HEK293 (cell line): ENCODE data around the gene STX18.

ENCODE experiments used
- BCL11B ChIP-seq: fragments of 450-650 bp; formaldehyde crosslinking; IDR thresholded peaks from 2 replicates; pipeline ENCODE4 v1.5.1; 2016; ENCODE audit warnings: low read depth, missing biosample characterization, missing genetic modification characterization
- SALL2 ChIP-seq: fragments of 450-650 bp; formaldehyde crosslinking; IDR thresholded peaks from 2 replicates; pipeline ENCODE4 v1.5.0; 2017; ENCODE audit warnings: missing biosample characterization, mild to moderate bottlenecking, missing genetic modification characterization, borderline replicate concordance
- SP7 ChIP-seq: fragments of 450-650 bp; formaldehyde crosslinking; IDR thresholded peaks from 2 replicates; pipeline ENCODE4 v1.5.1; 2016; ENCODE audit warnings: missing biosample characterization, missing genetic modification characterization
- YY1 ChIP-seq: fragments of 450-650 bp; formaldehyde crosslinking; IDR thresholded peaks from 2 replicates; pipeline ENCODE4 v1.5.1; 2018; ENCODE audit warnings: missing biosample characterization, missing genetic modification characterization
- ZBTB21 ChIP-seq: fragments of 450-650 bp; formaldehyde crosslinking; IDR thresholded peaks from 2 replicates; pipeline ENCODE4 v1.5.1; 2017; ENCODE audit warnings: missing biosample characterization, missing genetic modification characterization
- ZNF114 ChIP-seq: fragments of 450-650 bp; formaldehyde crosslinking; IDR thresholded peaks from 2 replicates; pipeline ENCODE4 v1.5.0; 2017; ENCODE audit warnings: missing biosample characterization, missing genetic modification characterization
- ZNF121 ChIP-seq: fragments of 450-650 bp; formaldehyde crosslinking; IDR thresholded peaks from 2 replicates; pipeline ENCODE4 v1.5.1; 2016; ENCODE audit warnings: missing biosample characterization, missing genetic modification characterization
- ZNF132 ChIP-seq: fragments of 450-650 bp; formaldehyde crosslinking; IDR thresholded peaks from 2 replicates; pipeline ENCODE4 v1.5.1; 2017; ENCODE audit warnings: missing biosample characterization, missing genetic modification characterization, borderline replicate concordance
- ZNF174 ChIP-seq: fragments of 450-650 bp; formaldehyde crosslinking; IDR thresholded peaks from 2 replicates; pipeline ENCODE4 v1.5.0; 2017; ENCODE audit warnings: missing biosample characterization, mild to moderate bottlenecking, missing genetic modification characterization
- ZNF423 ChIP-seq: fragments of 450-650 bp; formaldehyde crosslinking; IDR thresholded peaks from 2 replicates; pipeline ENCODE4 v1.5.1; 2016; ENCODE audit warnings: missing biosample characterization, missing genetic modification characterization
- ZNF626 ChIP-seq: fragments of 450-650 bp; sonication (Bioruptor Pico); formaldehyde crosslinking; IDR thresholded peaks from 2 replicates; pipeline ENCODE4 v1.5.1; 2018; ENCODE audit warnings: missing biosample characterization, missing genetic modification characterization, inconsistent platforms
- ZNF777 ChIP-seq: fragments of 450-650 bp; formaldehyde crosslinking; IDR thresholded peaks from 2 replicates; pipeline ENCODE4 v1.5.1; 2017; ENCODE audit warnings: missing biosample characterization, missing genetic modification characterization, borderline replicate concordance
- TF ChIP-seq, protein P1 (sequence below): fragments of 450-650 bp; formaldehyde crosslinking; IDR thresholded peaks from 2 replicates; pipeline ENCODE4 v1.5.1; 2016; ENCODE audit warnings: missing biosample characterization, missing genetic modification characterization

DNA sequence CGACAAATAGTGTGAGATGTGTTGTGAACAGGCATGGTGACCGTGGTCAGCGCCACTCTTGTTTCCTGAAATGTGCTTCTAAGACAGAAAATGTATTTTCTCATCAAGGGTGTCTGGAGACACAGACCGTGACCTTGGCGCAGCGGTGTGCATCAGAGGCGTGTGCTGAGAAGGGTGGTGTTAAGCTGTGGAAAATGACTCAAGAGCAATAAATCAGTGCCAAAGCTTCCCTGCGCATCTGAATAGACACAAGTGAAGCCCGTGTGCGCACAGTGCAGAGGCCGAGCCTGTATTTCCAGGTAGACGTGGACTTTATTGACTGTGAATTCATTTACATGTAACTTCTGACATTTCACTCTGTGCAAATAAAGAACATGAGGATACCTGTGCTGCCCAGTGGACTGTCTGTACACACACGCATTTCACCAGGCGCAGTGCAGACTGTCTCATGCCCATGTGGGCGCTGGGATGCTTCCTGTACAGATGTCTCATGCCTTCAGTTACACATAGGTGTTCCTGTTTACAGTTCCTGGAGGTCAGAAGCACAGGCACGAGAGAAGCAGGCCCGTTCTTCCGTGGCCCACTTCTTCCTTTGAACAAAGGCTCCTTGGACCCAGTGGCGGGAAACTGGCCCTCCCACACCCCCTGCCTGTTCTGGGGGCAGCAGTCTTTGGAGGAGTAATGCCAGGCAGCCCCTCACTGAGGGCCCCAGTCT lies 123.0 kb downstream of the STX18 start:
- no peak for TF ChIP-seq ZNF777 (tag by site-specific recombination)
- no peak for TF ChIP-seq ZNF423 (tag by site-specific recombination)
- TF ChIP-seq, protein P1, sequence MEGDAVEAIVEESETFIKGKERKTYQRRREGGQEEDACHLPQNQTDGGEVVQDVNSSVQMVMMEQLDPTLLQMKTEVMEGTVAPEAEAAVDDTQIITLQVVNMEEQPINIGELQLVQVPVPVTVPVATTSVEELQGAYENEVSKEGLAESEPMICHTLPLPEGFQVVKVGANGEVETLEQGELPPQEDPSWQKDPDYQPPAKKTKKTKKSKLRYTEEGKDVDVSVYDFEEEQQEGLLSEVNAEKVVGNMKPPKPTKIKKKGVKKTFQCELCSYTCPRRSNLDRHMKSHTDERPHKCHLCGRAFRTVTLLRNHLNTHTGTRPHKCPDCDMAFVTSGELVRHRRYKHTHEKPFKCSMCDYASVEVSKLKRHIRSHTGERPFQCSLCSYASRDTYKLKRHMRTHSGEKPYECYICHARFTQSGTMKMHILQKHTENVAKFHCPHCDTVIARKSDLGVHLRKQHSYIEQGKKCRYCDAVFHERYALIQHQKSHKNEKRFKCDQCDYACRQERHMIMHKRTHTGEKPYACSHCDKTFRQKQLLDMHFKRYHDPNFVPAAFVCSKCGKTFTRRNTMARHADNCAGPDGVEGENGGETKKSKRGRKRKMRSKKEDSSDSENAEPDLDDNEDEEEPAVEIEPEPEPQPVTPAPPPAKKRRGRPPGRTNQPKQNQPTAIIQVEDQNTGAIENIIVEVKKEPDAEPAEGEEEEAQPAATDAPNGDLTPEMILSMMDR: no peak
- no peak for TF ChIP-seq YY1 (tag by site-specific recombination)
- TF ChIP-seq ZNF626 (tag by site-specific recombination): no peak
- no peak for TF ChIP-seq ZNF132 (tag by site-specific recombination)
- TF ChIP-seq BCL11B: no peak
- no peak for TF ChIP-seq SP7 (tag by site-specific recombination)
- no peak for TF ChIP-seq ZBTB21 (tag by site-specific recombination)
- TF ChIP-seq ZNF114 (tag by site-specific recombination): no peak
- TF ChIP-seq ZNF174: no peak
- no peak for TF ChIP-seq ZNF121 (tag by site-specific recombination)
- no peak for TF ChIP-seq SALL2 (tag by site-specific recombination)
